Mesenchymal stem cell (in vitro differentiated cells and primary cell): ENCODE measurements around the gene NGEF.

Experiments
- DNase-seq: peaks from one replicate; pipeline ENCODE4 v3.0.0-alpha.2; 2013
- H2AFZ ChIP-seq: one replicate; pipeline ENCODE4 v1.6.1; 2013; ENCODE audit warnings: low read depth, mild to moderate bottlenecking, control low read depth, inconsistent platforms, low read length, moderate library complexity
- H2AK5ac ChIP-seq: 2 replicates; pipeline ENCODE4 v1.6.1; 2013; ENCODE audit warnings: low read length, moderate library complexity, mild to moderate bottlenecking, inconsistent platforms; ENCODE audit not compliant: severe bottlenecking
- H2BK120ac ChIP-seq: one replicate; pipeline ENCODE4 v1.6.1; 2013; ENCODE audit warnings: low read depth, mild to moderate bottlenecking, inconsistent platforms, low read length, moderate library complexity
- H2BK12ac ChIP-seq, 2 experiments: one replicate each; pipeline ENCODE4 v1.6.1; 2013; ENCODE audit warnings: inconsistent platforms in 2 of 2, low read length in 2 of 2, mild to moderate bottlenecking in 2 of 2, moderate library complexity in 2 of 2, control low read depth in 1 of 2
- H2BK15ac ChIP-seq: one replicate; pipeline ENCODE4 v1.6.1; 2013; ENCODE audit warnings: mild to moderate bottlenecking, low read depth, inconsistent platforms; ENCODE audit not compliant: poor library complexity, severe bottlenecking
- H2BK5ac ChIP-seq: 2 replicates; pipeline ENCODE4 v1.6.1; 2013; ENCODE audit warnings: low read depth, mild to moderate bottlenecking, low read length, control low read depth, inconsistent platforms; ENCODE audit not compliant: poor library complexity, severe bottlenecking
- H3K14ac ChIP-seq, 2 experiments: one replicate each; pipeline ENCODE4 v1.6.1; 2013; ENCODE audit warnings: inconsistent platforms in 2 of 2, low read length in 2 of 2, control low read depth in 1 of 2, mild to moderate bottlenecking in 1 of 2, moderate library complexity in 1 of 2
- H3K18ac ChIP-seq, 2 experiments: one replicate each; pipeline ENCODE4 v1.6.1; 2013; ENCODE audit warnings: inconsistent platforms in 2 of 2, low read length in 2 of 2, control low read depth in 1 of 2, low read depth in 1 of 2, mild to moderate bottlenecking in 1 of 2
- H3K23ac ChIP-seq, 2 experiments: one replicate each; pipeline ENCODE4 v1.6.1; 2013; ENCODE audit warnings: inconsistent platforms in 2 of 2, low read length in 2 of 2, mild to moderate bottlenecking in 2 of 2, moderate library complexity in 2 of 2, control low read depth in 1 of 2
- H3K27ac ChIP-seq: 2 replicates; pipeline ENCODE4 v1.5.1; 2013; ENCODE audit warnings: mild to moderate bottlenecking, moderate library complexity, low read length, control low read depth, inconsistent platforms; ENCODE audit not compliant: poor library complexity, severe bottlenecking
- H3K27me3 ChIP-seq, 2 experiments: 2 replicates each; pipeline versions ENCODE4 v1.6.1 to v1.7.0; 2013; ENCODE audit warnings: low read length in 2 of 2, mild to moderate bottlenecking in 2 of 2, moderate library complexity in 2 of 2, control low read depth in 1 of 2, inconsistent platforms in 1 of 2; ENCODE audit not compliant: control insufficient read depth in 1 of 2, insufficient read depth in 1 of 2
- H3K36me3 ChIP-seq, 2 experiments: 2 replicates each; pipeline versions ENCODE4 v1.6.1 to v1.7.0; 2013; ENCODE audit warnings: low read length in 2 of 2, control low read depth in 1 of 2, inconsistent platforms in 1 of 2, low read depth in 1 of 2, mild to moderate bottlenecking in 1 of 2; ENCODE audit not compliant: insufficient read depth in 2 of 2, control insufficient read depth in 1 of 2
- H3K4ac ChIP-seq, 2 experiments: one replicate each; pipeline ENCODE4 v1.6.1; 2013; ENCODE audit warnings: inconsistent platforms in 2 of 2, low read length in 2 of 2, mild to moderate bottlenecking in 2 of 2, moderate library complexity in 2 of 2, control low read depth in 1 of 2, low read depth in 1 of 2
- H3K4me1 ChIP-seq: 2 replicates; pipeline ENCODE4 v1.6.1; 2013; ENCODE audit warnings: low read depth, low read length, control low read depth; ENCODE audit not compliant: control insufficient read depth, insufficient read depth
- H3K4me2 ChIP-seq: 2 replicates; pipeline ENCODE4 v1.6.1; 2013; ENCODE audit warnings: low read length, mild to moderate bottlenecking, inconsistent platforms; ENCODE audit not compliant: poor library complexity, severe bottlenecking
- H3K4me3 ChIP-seq, 2 experiments: 2 replicates each; pipeline versions ENCODE4 v1.5.1 to v1.7.0; 2013; ENCODE audit warnings: low read length in 2 of 2, mild to moderate bottlenecking in 2 of 2, control low read depth in 1 of 2, low read depth in 1 of 2; ENCODE audit not compliant: insufficient read depth in 1 of 2
- H3K79me1 ChIP-seq: replicated peaks from 2 replicates; pipeline ENCODE4 v1.6.1; 2013; ENCODE audit warnings: mild to moderate bottlenecking, control low read depth, low read length, inconsistent platforms; ENCODE audit not compliant: poor library complexity, severe bottlenecking
- H3K9ac ChIP-seq: 2 replicates; pipeline ENCODE4 v1.7.0; 2013; ENCODE audit warnings: mild to moderate bottlenecking, low read length, moderate library complexity
- H3K9me3 ChIP-seq: 2 replicates; pipeline ENCODE4 v1.7.0; 2013; ENCODE audit warnings: mild to moderate bottlenecking, low read length; ENCODE audit not compliant: control insufficient read depth
- H4K8ac ChIP-seq: one replicate; pipeline ENCODE4 v1.6.1; 2013; ENCODE audit warnings: inconsistent platforms, mild to moderate bottlenecking, low read length, moderate library complexity
- H4K91ac ChIP-seq: one replicate; pipeline ENCODE4 v1.6.1; 2013; ENCODE audit warnings: mild to moderate bottlenecking, low read length, inconsistent platforms
- WGBS: methylation state at CpG from one replicate; pipeline ENCODE4 v1.1.7; 2013; ENCODE audit warnings: mixed read lengths; 5-methylcytosine and 5-hydroxymethylcytosine counted together

The NGEF gene

DNA sequence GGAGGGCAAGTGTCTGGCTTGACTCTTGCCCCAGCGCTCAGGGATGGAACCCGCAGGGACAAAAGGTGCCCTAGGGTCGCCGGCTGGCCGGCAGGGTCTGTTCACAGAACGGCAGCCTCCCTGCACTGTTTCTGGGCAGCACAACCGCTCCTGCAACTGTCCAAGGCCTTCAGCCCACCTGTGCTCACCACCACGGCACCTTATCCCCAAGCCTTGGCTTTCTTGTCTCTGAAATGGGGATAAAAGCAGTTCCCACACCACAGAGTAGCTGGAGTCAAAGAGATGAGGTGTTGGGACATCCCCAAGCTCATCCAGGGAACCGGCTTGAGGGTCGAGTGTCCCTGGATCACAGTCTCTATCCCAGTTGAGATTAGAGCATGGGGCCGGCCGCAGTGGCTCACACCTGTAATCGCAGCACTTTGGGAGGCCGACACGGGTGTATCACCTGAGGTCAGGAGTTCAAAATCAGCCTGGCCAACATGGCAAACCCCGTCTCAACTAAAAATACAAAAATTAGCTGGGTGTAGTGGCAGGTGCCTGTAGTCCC lies 138.3 kb downstream of the NGEF start:
- Histone ChIP-seq H3K14ac (no peak overlapping the region), H3K23ac (no peak overlapping the region), H3K18ac (no peak overlapping the region), H3K4me3 (no peak overlapping the region), H3K79me1 (no peaks in the 10 kb centered on the region), H2BK5ac (no peak overlapping the region), H3K9me3 (no peaks in the 10 kb centered on the region), H3K4me1 (peaks cover 17% of the 10 kb centered on the region), H4K8ac (no peak overlapping the region), H3K4ac (no peak overlapping the region), H4K91ac (no peak overlapping the region), H3K9ac (no peak overlapping the region), H2AK5ac (no peak overlapping the region), H3K4me2 (no peak overlapping the region), H2BK15ac (no peak overlapping the region), H2AFZ (no peak overlapping the region), H3K27ac (no peak overlapping the region), H2BK12ac (no peak overlapping the region), H3K27me3 (peaks cover 6 to 22% of the 10 kb centered on the region in 2 experiments), H3K36me3 (peaks cover 0 to 35% of the 10 kb centered on the region in 2 experiments), H2BK120ac (no peak overlapping the region)
- 91% methylated on average over 16 of the region's 16 CpGs for WGBS
- DNase-seq: no peak

DNA sequence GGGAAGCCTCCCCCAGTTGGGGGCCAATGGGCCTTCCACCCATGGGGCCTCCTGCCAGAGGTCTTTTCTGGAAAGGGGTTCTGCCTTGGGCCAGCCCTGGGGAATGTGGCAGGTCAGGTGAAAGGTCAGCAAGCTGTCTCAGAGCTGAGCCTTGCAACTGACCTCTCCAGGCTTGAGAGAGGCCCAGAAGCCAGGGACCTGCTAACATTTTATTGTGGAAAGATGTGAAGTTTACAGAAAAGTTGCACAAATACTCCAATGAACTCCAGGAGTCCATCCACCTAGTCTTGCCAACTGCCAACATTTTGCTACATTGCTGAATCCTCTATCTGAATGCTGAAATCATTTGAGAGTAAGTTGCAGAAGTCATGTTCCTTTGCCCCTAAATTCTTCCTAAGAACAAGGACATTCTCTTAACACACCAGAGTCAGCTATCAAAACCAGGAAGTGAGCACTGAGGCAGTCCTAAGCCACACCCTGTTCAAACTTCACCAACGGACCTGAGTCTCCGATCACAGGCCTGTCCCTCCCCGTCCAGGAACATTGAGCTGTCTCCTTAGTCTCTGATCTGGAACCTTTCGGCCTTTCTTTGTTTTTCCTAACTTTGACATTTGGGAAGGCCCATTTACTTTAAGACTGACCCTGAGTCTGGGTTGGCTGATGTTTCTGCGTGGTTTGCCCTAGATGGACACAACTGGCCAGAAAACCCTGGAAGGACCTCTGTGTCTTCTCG lies 139.0 kb downstream of the NGEF start:
- Histone ChIP-seq H3K18ac (no peak overlapping the region), H2AFZ (no peak overlapping the region), H2AK5ac (no peak overlapping the region), H3K4me3 (no peak overlapping the region), H3K4ac (no peak overlapping the region), H3K4me1 (peaks cover 18% of the 10 kb centered on the region), H2BK5ac (no peak overlapping the region), H3K36me3 (peaks cover 0 to 35% of the 10 kb centered on the region in 2 experiments), H3K27ac (no peak overlapping the region), H2BK120ac (no peak overlapping the region), H4K8ac (no peak overlapping the region), H3K23ac (no peak overlapping the region), H2BK15ac (no peak overlapping the region), H3K79me1 (no peaks in the 10 kb centered on the region), H3K4me2 (no peak overlapping the region), H4K91ac (no peak overlapping the region), H3K14ac (no peak overlapping the region), H3K9ac (no peak overlapping the region), H2BK12ac (no peak overlapping the region), H3K27me3 (peaks cover 6 to 22% of the 10 kb centered on the region in 2 experiments), H3K9me3 (no peaks in the 10 kb centered on the region)
- no peak for DNase-seq
- WGBS: 88% methylated on average over 6 of the region's 6 CpGs

DNA sequence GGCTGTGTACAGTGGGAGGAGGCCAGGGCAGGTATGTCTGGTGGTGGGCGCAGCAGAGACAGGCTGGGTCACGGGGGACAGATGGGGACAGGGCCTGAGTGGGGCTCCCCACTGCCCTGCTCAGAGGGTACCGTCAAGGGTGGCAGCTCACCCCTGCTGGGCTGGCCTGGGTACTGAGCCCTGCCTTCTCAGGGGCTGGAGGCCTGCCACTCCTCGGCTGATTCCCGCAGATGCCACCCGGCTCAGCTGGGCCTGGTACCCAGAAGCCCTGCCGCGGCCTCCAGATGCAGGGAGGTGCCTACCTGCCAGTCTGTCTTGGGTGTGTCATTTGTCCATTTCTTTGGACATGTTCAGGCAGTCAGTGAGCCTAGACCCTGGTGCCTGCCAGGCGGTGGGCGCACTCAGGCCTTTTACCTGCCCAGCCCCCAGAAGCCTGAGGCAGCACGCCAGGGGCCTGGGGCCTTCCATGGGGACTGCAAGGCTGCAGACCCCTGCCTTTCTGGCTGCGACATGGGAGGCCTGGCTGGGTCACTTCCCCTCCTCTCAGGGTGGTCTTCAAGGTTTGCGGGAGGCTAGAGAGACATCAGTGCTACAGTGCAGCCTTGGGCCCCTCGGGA lies 139.7 kb downstream of the NGEF start:
- Histone ChIP-seq H3K18ac (no peak overlapping the region), H2BK12ac (no peak overlapping the region), H3K14ac (no peak overlapping the region), H3K4me3 (no peak overlapping the region), H2BK120ac (no peak overlapping the region), H3K9ac (no peak overlapping the region), H4K91ac (no peak overlapping the region), H2AK5ac (no peak overlapping the region), H2AFZ (no peak overlapping the region), H3K4me1 (peaks cover 18% of the 10 kb centered on the region), H2BK5ac (no peak overlapping the region), H3K4me2 (no peak overlapping the region), H3K27me3 (peaks cover 6 to 22% of the 10 kb centered on the region in 2 experiments), H3K23ac (no peak overlapping the region), H3K79me1 (no peaks in the 10 kb centered on the region), H4K8ac (no peak overlapping the region), H3K27ac (no peak overlapping the region), H3K4ac (no peak overlapping the region), H2BK15ac (no peak overlapping the region), H3K36me3 (peaks cover 0 to 36% of the 10 kb centered on the region in 2 experiments), H3K9me3 (no peaks in the 10 kb centered on the region)
- WGBS: 95% methylated on average over 14 of the region's 14 CpGs
- no peak for DNase-seq

DNA sequence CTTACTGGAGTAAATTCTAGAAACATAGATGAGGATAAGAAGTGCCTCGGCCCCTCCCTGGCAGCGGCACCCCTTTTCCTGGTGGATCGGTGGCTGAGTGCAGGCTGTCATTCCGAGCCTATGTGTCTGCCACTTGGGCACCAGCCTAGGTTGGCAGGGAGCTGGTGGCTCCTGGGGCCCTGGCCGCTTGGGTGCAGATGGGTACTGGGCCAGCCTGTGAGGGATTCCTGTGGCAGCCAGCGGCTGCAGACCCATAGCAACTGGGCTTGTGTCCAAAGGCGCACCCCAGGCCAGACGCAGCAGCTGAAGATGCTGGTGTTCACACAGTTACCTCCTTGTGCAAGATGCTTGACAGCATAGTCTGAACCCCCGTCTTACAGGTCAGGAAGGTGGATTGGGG lies 140.2 kb downstream of the NGEF start:
- Histone ChIP-seq H2AFZ (no peak overlapping the region), H3K4me3 (no peak overlapping the region)

More for the DNA sequence above, 140.2 kb downstream of the NGEF start:
- DNase-seq: no peak
- Histone ChIP-seq H3K9me3 (no peaks in the 10 kb centered on the region), H2BK120ac (no peak overlapping the region), H3K9ac (no peak overlapping the region), H3K79me1 (no peaks in the 10 kb centered on the region), H3K14ac (no peak overlapping the region), H3K4me1 (peaks cover 18% of the 10 kb centered on the region), H2BK15ac (no peak overlapping the region), H3K27me3 (peaks cover 6 to 22% of the 10 kb centered on the region in 2 experiments), H2BK12ac (no peak overlapping the region), H2AK5ac (no peak overlapping the region), H3K4ac (no peak overlapping the region), H3K36me3 (peaks cover 0 to 36% of the 10 kb centered on the region in 2 experiments), H3K27ac (no peak overlapping the region), H3K18ac (no peak overlapping the region), H4K91ac (no peak overlapping the region), H3K23ac (no peak overlapping the region), H2BK5ac (no peak overlapping the region), H4K8ac (no peak overlapping the region), H3K4me2 (no peak overlapping the region)
- 97% methylated on average over 9 of the region's 9 CpGs for WGBS
